ENCODE results near the gene SLC12A6.

The SLC12A6 gene

DNA sequence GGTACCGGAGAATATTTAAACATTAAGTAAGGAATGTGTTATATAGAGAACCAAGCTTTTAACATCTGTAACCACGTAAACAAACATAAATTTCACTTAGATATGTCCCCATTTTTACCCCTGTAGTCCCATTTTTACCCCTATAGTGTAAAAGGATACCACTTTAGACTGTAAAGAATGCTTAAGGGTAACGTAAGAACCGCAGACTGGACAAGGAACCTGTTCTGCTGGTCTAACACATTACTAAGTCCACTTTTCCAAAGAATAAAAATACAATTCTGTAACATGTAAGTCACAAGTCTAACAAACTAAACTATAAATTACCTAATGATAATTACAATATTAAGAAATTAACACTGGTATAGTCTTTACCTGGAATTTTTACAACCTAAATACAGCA, 2.9 kb downstream of the SLC12A6 start (continued):
- TF ChIP-seq MYNN (tag by site-specific recombination; IDR thresholded peaks at IDR 0.05; ENCODE audit: borderline replicate concordance): no peak

DNA sequence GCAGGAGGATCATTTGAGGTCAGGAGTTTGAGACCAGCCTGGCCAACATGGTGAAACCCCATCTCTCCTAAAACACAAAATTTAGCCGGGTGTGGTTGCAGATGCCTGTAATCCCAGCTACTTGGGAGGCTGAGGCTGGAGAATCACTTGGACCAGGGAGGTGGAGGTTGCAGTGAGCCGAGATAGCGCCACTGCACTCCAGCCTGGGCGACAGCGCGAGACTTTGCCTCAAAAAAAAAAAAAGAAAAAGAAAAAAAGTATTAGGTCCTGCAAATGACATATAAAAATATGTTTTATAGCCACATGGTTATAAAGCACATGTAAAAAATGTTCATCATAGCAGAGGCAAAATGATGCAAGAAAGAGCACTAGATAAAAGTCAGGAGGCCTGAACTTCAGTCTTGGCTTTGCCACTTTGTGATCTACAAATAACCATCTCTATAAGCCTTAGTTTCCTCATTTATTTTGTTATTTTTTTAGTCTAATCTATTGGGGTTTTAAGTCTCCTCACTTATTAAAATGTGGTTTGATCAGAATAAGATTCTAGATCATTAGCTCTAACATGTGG, 4.9 kb downstream of the SLC12A6 start:
- TF ChIP-seq ZNF670 (tag by site-specific recombination; IDR thresholded peaks at IDR 0.05; ENCODE audit: low read depth): no peak
- CTCF ChIA-PET: interaction anchor here (1.0 kb wide), 1 partner anchor 35 kb away, joined by 3 read pairs; no protein-coding TSS in a partner anchor
- POLR2A ChIA-PET: no interaction called here

DNA sequence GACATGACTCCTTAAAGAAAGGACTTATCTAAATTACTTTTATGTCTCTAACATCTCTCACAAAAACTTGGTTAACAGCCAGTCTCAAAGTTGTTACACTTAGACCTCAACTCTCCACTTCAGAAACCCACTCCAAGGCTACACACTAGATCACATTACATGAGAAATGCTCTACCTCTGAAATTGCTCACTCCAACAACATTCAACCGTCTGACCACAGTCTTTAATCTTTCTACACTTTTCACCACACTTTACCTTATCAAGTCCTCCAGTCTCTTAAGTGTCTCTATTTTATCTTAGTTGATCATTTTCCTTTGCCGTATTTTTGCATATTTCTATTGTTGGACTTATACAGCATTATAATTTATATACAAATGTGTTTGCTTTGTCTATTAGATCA, 5.8 kb downstream of the SLC12A6 start:
- Histone ChIP-seq H3K36me3 (ENCODE audit: control insufficient read depth in 2 of 2, insufficient read depth in 1 of 2, low read length in 2 of 2) (no peaks in the 10 kb centered on the region), H3K9me3 (ENCODE audit: control insufficient read depth, insufficient read depth, low read depth, low read length) (no peaks in the 10 kb centered on the region), H3K27ac (ENCODE audit: extremely low read depth, low read depth, low read length) (no peak overlapping the region), H3K4me1 (ENCODE audit: control insufficient read depth, insufficient read depth, low read length) (no peaks in the 10 kb centered on the region), H3K4me3 (ENCODE audit: low read depth, low read length) (no peak overlapping the region)
- POLR2A ChIA-PET: no interaction called here
- CTCF ChIA-PET: no interaction called here
- TF ChIP-seq ZNF629 (tag by site-specific recombination; IDR thresholded peaks at IDR 0.05) (no peak), ZNF140 (tag by site-specific recombination; IDR thresholded peaks at IDR 0.05) (no peak), GLIS2 (tag by site-specific recombination; IDR thresholded peaks at IDR 0.05) (no peak), ZNF248 (tag by site-specific recombination; IDR thresholded peaks at IDR 0.05) (no peak), TCF7L2 (IDR thresholded peaks at IDR 0.05; ENCODE audit: borderline replicate concordance, low read depth, low read length) (no peak), FEZF1 (tag by site-specific recombination; IDR thresholded peaks at IDR 0.05) (peak; percentile 68), ZNF341 (tag by site-specific recombination; IDR thresholded peaks at IDR 0.05; ENCODE audit: low read depth) (no peak), ZBTB21 (tag by site-specific recombination; IDR thresholded peaks at IDR 0.05) (no peak), HOXD13 (CRISPR knock-in tag; IDR thresholded peaks at IDR 0.05; ENCODE audit: borderline replicate concordance) (no peak), KLF8 (tag by site-specific recombination; IDR thresholded peaks at IDR 0.05) (no peak), IKZF3 (tag by site-specific recombination; IDR thresholded peaks at IDR 0.05) (no peak), ZNF184 (tag by site-specific recombination; IDR thresholded peaks at IDR 0.05) (no peak), ZNF473 (tag by site-specific recombination; IDR thresholded peaks at IDR 0.05) (no peak), ZNF623 (tag by site-specific recombination; IDR thresholded peaks at IDR 0.05) (no peak), ZNF404 (tag by site-specific recombination; IDR thresholded peaks at IDR 0.05) (no peak), TRIM28 (IDR thresholded peaks at IDR 0.05; ENCODE audit: borderline replicate concordance, low read length) (no peak), ZNF658 (tag by site-specific recombination; IDR thresholded peaks at IDR 0.05) (no peak)
- TF ChIP-seq, protein P1, sequence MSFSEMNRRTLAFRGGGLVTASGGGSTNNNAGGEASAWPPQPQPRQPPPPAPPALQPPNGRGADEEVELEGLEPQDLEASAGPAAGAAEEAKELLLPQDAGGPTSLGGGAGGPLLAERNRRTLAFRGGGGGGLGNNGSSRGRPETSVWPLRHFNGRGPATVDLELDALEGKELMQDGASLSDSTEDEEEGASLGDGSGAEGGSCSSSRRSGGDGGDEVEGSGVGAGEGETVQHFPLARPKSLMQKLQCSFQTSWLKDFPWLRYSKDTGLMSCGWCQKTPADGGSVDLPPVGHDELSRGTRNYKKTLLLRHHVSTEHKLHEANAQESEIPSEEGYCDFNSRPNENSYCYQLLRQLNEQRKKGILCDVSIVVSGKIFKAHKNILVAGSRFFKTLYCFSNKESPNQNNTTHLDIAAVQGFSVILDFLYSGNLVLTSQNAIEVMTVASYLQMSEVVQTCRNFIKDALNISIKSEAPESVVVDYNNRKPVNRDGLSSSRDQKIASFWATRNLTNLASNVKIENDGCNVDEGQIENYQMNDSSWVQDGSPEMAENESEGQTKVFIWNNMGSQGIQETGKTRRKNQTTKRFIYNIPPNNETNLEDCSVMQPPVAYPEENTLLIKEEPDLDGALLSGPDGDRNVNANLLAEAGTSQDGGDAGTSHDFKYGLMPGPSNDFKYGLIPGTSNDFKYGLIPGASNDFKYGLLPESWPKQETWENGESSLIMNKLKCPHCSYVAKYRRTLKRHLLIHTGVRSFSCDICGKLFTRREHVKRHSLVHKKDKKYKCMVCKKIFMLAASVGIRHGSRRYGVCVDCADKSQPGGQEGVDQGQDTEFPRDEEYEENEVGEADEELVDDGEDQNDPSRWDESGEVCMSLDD (tag by site-specific recombination; IDR thresholded peaks at IDR 0.05): no peak
- TF ChIP-seq, protein P2, sequence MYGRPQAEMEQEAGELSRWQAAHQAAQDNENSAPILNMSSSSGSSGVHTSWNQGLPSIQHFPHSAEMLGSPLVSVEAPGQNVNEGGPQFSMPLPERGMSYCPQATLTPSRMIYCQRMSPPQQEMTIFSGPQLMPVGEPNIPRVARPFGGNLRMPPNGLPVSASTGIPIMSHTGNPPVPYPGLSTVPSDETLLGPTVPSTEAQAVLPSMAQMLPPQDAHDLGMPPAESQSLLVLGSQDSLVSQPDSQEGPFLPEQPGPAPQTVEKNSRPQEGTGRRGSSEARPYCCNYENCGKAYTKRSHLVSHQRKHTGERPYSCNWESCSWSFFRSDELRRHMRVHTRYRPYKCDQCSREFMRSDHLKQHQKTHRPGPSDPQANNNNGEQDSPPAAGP (tag by site-specific recombination; IDR thresholded peaks at IDR 0.05): no peak
- TF ChIP-seq, protein P3, sequence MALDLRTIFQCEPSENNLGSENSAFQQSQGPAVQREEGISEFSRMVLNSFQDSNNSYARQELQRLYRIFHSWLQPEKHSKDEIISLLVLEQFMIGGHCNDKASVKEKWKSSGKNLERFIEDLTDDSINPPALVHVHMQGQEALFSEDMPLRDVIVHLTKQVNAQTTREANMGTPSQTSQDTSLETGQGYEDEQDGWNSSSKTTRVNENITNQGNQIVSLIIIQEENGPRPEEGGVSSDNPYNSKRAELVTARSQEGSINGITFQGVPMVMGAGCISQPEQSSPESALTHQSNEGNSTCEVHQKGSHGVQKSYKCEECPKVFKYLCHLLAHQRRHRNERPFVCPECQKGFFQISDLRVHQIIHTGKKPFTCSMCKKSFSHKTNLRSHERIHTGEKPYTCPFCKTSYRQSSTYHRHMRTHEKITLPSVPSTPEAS (tag by site-specific recombination; IDR thresholded peaks at IDR 0.05): no peak
- TF ChIP-seq, protein P4, sequence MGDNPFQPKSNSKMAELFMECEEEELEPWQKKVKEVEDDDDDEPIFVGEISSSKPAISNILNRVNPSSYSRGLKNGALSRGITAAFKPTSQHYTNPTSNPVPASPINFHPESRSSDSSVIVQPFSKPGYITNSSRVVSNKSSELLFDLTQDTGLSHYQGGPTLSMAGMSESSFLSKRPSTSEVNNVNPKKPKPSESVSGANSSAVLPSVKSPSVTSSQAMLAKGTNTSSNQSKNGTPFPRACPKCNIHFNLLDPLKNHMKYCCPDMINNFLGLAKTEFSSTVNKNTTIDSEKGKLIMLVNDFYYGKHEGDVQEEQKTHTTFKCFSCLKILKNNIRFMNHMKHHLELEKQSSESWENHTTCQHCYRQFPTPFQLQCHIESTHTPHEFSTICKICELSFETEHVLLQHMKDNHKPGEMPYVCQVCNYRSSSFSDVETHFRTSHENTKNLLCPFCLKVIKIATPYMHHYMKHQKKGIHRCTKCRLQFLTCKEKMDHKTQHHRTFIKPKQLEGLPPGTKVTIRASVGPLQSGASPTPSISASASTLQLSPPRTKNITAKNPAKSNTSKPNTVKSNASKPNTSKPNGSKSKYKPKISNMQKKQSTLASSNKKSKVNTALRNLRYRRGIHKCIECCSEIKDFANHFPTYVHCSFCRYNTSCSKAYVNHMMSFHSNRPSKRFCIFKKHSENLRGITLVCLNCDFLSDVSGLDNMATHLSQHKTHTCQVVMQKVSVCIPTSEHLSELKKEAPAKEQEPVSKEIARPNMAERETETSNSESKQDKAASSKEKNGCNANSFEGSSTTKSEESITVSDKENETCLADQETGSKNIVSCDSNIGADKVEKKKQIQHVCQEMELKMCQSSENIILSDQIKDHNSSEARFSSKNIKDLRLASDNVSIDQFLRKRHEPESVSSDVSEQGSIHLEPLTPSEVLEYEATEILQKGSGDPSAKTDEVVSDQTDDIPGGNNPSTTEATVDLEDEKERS (tag by site-specific recombination; IDR thresholded peaks at IDR 0.05): no peak
- TF ChIP-seq, protein P5, sequence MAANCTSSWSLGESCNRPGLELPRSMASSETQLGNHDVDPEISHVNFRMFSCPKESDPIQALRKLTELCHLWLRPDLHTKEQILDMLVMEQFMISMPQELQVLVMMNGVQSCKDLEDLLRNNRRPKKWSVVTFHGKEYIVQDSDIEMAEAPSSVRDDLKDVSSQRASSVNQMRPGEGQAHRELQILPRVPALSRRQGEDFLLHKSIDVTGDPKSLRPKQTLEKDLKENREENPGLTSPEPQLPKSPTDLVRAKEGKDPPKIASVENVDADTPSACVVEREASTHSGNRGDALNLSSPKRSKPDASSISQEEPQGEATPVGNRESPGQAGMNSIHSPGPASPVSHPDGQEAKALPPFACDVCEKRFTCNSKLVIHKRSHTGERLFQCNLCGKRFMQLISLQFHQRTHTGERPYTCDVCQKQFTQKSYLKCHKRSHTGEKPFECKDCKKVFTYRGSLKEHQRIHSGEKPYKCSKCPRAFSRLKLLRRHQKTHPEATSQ (tag by site-specific recombination; IDR thresholded peaks at IDR 0.05): no peak

More for the DNA sequence above, 4.9 kb downstream of the SLC12A6 start:
- H3K4me3 ChIP-seq (ENCODE audit: low read depth, low read length): no peak overlapping the region
- H3K36me3 ChIP-seq (ENCODE audit: control insufficient read depth in 2 of 2, insufficient read depth in 1 of 2, low read length in 2 of 2): no peaks in the 10 kb centered on the region
- H3K27ac ChIP-seq (ENCODE audit: extremely low read depth, low read depth, low read length): no peak overlapping the region
- no peaks in the 10 kb centered on the region for H3K9me3 ChIP-seq (ENCODE audit: control insufficient read depth, insufficient read depth, low read depth, low read length)
- H3K4me1 ChIP-seq (ENCODE audit: control insufficient read depth, insufficient read depth, low read length): no peaks in the 10 kb centered on the region
